HG03139 (cell line): ENCODE results near the gene MVK.

Experiments used
- ATAC-seq: cut with Tn5 transposase; IDR thresholded peaks from one replicate; pipeline ENCODE4 v1.9.1; 2021; ENCODE audit not compliant: unreplicated experiment

The MVK gene

DNA sequence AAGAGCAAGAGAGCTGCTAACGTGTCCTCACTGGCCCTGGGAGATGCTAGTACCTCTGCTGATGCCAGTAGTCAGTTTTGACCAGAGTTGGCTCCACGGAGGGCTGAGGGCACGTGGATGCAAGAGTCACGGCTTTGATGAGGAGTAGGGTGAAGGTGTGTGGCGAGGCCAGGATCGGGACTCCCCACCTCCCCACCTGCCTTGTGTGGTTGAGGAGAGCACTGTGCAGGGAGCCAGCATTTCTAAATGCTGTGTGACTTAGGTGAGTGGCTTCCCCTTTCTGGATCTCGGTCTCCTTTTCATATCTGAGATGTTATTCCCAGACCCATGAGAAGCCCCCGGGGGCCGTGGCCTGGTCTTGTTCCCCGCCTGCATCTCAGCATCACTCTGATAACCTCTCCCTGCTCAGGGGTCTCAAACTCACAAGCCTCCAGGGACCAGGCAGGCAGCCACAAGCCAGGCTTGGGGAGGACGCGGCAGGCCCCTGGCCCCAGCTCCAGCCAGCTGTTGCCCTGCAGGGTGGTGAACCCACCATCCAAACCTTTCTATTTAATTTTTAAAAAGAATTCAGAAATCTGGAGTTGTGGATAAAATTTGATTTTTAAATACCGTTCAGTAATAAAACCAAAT is 32.1 kb downstream of the MVK start:
- ATAC-seq = no peak

DNA sequence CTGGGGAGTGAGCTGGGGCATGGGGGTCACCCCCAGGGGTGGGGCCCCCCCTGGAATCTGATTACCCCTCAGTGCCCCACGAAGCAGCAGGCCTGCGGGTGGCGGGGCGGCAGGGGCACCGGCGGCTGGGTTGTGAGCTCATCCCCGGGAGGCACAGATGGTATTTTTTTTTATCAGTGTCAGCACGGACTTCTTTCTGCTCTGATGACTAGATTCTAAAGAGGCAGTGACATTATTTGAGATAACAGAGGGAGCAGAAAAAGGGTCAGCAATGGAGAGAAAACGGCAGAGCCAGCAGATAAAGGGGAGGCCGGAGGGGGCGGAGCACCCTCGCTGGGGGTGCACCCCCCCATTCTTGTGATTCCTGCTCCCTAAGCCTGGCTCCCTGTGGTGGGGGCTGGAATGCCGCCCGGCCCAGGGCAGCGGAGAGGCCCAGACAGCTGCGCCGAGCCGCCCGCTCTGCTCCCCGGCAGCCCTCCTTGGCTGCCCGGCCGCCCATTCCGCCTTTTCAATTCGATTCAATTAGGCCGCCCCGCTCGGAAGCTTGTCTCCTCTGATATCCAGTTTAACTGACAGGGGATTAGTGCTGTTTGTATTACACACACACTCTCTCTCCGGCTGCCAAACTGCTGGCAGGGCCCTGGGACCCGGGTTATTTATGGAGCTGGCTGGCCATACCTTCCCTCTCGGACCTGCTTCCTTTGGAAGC is 32.9 kb downstream of the MVK start:
- ATAC-seq = no peak

DNA sequence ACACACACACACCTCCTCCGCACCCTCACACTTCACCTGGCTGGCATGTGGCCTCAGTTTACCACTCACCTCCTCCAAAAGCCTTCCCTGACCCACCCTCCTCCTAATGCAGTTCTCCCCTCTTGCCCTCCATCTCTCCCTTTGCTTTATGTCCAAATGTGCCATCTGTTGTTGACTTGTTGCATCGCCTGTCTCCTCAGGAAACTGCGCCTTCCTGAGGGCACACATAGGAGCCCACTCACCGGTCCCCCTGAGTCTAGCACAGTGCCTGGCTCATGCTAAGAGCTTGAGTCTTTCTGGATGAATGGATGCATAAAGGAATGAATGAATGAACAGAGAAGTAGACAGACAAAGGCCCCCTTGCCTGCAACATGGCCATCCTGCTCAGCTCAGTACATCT is 34.0 kb downstream of the MVK start:
- no peak for ATAC-seq

DNA sequence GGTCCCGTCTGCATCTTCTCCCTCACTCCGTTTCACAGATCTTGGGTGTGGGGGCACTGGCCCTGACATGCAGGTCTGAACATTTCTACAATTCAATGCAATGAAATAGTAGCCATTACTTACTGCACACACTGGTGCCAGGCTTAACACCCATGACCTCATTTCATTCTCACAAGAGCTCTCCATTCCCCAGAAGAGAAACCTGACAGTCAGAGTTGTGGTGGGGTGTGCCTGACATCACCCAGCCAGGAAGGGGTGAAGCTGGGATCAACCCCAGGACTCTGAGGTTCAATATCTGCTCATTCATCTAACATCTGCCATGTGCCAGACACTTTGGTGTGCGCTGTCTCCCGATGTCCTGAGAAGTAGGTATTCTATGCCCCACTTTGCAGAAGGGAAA is 34.7 kb downstream of the MVK start:
- no peak for ATAC-seq

DNA sequence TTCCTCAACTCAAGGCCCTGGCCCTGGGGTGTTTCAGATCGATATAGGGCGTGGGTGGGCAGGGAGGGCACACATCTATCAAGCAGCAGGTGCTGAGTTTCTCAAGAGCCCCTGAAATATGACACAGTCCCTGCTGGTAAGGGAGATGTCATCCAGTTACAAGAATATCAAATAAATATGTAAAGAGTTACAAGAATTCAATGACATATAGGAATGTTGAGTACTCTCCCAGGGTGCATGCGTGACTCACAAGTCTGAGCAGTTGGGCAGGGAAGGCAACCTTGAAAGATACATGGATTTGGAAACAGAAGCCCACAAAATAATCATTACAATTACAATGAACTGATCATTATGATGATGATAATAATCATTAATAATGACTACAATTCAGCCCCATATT is 35.2 kb downstream of the MVK start:
- no peak for ATAC-seq

DNA sequence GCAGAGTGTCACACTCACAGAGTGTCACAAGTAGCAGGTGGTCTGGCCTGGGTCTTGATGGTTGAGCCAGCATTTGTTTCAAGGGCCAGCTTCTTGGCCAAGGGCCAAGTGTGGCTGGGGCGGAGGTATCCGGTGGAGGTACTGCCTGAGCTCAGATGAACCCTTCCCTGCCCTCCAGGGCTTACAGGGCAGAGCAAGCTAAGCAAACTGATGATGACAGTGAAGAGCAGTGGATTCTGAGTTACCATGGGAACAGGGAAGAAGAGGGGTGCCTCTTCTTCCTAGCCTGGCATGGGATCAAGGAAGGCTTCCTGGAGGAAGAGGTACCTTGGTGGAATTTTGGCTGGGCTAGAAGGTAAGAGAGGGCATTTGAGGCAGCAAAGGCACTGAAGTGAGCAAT is 35.7 kb downstream of the MVK start:
- no peak for ATAC-seq

DNA sequence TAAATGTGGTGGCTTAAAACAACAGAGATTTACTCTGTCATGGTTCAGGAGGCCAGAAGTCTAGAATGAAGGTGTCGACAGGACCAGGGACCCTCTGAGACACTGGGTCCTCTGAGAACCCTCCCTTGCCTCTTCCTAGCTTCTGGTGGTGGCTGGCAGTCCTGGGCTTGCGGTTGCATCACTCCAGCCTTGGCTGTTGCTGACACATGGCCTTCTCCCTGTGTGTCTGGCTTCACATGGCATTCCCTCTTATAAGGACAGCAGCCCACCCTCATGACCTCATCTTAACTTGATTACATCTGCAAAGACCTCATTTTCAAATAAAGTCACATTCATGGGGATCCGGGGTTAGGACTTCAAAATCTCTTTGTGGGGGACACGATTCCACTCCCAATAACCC is 36.9 kb downstream of the MVK start:
- ATAC-seq = no peak

DNA sequence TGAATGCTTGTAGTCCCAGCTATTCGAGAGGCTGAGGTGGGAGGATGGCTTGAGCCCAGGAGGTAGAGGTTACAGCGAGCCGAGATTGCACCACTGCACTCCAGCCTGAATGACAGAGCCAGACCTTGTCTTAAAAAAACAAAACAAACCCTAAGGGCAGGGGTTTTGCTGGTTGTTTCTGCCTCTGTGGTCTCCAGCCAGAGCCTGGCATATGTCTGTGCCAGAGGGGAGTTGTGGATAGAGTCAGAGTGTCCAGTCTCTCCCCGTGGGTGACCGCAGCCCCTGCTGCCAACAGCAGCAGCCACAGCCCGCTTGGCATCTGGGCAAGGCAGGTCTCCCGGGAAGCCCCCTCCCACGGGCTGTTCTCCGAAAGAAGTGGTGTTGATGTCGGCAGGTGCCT is 37.6 kb downstream of the MVK start:
- no peak for ATAC-seq

DNA sequence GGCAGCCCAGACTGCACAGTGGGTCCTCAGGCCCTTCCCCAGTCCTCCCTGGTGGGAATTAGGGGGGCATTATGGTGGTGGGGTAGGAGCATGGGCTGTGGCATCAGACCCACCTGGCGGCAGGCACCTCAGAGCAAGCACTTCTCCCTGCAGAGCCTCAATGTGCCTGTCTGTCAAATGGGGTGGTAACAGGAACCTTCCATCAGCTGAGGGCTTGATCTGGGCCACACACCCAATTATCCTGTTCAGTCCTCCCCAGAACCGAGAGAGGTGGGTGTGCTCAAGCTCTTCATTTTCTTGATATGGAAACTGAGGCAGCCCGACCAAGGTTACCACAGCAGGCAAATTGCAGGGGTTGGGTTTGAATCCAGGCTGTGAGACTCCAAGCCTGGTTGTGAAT is 38.4 kb downstream of the MVK start:
- no peak for ATAC-seq

DNA sequence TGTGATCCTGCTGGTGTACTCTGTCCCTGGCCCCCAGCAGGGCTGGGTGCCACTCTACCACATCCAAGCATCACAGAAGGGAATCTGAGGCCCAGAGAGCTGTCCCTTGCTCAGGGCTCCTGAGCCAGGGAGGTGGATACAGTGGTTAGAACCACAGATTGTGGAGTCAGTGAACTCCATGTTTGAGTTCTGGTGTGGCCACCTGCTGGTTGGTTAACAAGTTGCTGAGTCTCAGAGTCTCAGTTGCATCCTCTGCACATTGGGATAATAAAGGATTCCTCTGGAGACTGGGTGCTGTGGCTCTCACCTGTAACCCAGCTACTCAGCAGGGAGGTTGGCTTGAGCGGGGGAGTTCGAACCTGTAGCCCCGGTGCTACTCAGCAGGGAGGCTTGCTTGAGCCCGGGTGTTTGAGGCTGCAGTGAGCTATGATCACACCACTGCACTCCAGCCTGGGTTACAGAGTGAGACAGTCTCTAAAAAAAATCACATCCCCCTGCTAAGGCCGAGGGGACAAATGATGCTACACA is 39.4 kb downstream of the MVK start:
- ATAC-seq = no peak

DNA sequence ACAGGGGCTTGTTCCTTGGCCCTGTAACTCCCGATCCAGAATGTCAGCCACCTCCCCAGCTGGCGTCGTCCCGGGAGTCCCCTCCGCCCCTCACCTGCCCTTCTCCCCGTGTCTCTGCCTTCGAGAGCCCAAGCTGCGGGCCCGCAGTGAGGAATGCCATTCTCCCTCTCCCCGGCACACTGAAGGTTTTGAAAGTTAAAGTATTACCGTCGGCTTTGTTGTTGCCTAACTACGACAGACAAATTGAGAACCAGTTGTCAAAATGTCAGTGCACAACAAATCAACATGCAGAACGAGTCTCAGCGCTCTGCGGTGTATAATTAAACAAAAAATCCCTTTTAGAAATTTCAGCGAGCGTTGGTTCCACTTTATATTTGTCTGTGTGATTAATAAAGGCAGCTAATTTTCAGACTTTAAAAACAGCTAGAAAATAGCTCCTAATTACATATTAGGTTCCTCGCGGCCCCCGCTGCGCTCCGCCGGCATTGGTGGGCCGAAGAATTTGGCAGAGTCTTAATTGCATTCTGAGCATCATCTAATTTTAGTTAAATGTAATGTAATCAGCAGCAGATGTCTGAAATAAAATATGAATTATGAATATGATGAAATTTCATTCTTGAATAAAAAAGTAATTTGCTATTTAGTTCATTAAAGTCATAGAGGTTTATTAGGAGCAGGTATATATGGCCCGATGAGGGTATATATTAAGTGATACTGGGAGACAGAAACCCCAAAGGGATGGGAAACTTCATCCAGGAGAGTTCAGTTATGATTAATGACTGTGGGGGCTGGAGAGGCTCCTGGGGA is 40.3 kb downstream of the MVK start:
- ATAC-seq = no peak

DNA sequence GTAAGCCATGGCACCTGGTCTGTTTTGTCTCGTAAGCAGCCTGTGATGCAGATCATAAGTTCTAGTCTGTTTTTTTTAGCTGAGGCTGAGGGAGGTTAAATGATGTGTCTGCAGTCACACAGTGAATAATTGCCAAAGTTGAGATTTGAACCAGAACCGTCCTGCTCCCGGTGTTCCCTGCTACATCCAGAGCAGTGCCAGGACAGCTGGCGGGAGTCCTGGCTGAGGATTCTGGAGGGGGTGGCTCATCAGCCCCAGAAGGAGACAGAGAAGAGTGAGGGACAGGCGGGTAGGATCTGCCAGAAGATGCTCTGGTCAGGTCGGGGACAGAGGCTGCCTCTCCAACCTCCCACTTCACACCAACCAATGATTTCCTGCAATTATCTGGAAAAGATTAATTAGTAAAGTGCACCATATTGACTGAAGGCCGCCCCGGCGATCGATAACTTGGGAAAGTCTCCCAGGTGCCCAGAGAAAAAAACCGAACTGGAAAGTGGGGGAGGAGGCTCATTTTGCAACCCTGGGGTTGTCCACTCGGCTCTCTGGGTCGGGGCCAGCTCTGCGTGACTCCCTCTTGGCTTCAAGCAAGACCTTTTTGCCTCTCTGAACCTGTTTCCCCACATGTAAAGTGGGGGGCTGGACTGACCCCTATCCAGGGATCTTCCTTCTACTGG is 42.1 kb downstream of the MVK start:
- no peak for ATAC-seq

DNA sequence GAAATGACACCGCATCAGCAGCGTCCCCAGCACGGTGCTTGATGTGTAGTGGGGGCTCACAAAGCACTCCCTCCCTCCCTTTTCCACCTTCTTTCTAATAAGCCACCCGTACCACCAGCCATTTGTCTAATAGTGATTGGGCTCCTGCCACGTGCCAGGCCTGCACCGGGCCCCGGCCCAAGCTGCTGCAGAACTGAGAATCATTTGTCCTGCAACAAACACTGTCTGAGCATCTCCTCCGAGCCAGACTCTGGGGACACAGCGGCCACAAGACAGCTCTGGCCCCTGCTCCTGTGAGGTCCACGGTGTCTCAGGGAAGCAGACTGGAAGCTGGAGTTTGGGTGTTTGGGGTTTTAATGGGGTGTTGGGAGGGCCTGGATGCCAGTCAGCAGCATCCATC is 43.9 kb downstream of the MVK start:
- ATAC-seq = no peak

DNA sequence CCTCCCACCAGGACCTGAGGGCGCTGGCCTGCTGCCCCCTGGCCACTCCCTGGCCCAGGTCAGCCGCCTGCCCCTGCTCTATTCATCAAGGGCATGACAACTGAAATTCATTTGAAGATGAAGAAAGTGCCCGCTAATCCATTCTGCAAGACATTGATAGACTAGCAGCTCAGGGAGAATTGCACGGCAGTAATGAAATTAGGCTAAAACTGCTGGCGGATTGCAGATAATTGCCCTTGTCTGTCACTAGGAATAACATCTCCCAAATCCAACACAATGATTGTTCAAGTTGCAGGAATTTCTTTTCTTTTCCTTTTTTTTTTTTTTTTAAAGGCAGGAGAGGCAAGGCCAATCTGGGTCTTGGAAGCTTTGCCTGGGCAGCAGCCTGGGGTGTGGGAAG is 44.5 kb downstream of the MVK start:
- ATAC-seq = no peak

DNA sequence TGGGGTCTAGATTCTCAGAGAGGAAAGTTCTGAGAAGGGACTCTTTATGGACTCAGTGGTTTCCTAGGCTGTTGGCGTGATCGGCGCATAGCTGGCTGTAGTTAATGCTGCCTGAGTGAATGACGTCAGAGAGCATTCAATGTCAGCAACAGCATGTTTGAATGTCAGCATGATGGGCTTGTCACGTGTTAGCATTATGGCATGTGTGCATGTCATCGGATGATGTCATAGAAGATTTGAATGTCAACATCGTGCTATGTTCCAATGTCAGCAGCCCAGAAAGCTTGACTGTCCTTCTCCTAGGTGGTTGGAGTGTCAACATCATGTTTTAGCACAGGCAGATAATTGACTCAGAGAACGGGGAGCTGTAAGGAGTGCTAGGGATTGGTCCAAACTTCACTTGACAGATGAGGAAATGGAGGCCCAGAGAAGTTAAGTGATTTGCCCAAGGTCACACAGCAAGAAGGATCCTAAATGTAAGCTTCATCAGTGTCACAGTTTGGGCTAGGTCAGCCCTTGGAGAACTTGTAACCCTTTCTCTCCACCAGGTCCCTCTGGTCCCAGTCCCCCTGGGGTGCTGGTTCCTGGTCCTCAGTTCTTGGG is 45.5 kb downstream of the MVK start:
- ATAC-seq = no peak

DNA sequence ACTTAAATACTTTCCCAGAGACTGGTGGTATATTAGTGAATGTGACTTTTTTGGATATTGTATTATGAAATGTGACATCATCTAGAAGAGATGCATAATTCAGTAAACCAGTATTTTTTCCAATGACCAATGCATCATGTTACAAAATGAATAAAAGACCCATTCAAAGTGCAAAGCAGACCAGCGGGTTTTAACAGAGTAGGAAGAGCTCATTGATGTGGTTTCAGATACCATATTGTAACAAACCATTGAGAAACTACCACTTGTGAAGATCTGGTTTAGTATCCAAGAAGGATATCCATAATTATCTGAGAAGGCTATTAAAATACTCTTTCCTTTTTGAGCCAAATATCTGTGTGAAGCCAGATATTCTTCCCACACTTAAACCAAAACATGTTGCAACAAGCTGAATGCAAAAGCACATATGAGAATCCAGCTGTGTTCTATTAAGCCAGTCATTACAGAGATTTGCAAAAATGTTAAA is 47.7 kb downstream of the MVK start:
- ATAC-seq = no peak

DNA sequence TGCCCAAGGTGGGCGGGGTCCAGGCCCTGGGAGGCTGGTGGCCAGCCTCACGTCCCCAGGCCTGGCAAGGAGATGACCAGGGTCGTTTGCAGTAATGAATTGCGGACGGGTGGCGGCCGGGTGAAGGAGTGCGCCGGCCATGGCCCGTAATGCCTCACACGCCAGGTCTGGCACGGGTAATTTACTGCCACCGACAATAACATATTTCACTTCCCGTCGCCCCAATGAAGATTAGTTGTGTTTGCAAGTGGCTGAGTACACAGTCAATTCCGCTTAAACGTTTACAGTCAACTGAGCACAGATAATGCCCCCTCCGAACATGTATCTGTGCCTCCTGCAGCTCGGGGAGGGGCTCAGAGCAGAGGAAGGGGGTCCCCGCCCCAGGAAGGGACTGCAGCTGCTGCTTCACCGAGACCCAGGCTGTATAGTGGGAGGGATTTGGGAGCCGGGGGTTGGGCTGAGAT is 48.3 kb downstream of the MVK start:
- no peak for ATAC-seq

DNA sequence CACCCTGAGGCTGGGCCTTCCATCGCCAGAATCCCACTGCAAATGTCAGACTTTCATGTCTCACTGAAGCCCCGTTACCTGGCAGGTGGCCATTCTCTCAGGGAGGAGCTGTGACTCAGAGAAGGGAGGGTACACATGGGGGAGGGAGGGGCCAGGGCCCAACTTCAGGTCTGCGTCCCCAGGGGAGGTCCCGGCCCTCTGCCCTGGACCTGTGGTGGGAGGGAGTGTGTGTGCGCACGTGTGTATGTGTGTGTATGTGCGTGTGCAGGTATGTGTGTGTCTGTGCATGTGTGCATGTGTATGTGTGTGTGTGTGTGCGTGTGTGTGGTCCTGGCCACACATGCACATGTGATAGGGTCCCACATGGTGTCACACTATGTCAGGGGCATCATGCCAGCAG is 50.9 kb downstream of the MVK start:
- ATAC-seq = no peak

DNA sequence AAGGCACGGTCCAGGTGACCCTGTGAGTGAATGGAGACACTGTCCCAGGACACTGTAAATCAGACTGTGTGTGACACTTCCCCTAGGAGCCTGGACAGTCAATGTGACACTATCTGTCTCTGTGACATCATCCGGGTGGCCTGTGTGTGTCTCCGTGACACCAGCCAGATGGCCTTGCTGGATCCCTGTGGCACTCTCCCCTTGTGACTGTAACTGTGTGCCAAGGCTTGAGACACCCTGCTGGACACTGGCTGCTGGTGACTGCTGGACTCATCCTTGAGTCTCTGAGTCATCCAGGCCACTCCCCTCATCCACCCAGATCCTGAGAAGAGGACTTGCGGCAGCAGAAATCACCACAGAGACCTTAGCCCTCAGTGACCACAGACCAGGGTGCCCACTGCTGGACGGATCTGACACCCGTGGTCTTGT is 51.6 kb downstream of the MVK start:
- no peak for ATAC-seq

DNA sequence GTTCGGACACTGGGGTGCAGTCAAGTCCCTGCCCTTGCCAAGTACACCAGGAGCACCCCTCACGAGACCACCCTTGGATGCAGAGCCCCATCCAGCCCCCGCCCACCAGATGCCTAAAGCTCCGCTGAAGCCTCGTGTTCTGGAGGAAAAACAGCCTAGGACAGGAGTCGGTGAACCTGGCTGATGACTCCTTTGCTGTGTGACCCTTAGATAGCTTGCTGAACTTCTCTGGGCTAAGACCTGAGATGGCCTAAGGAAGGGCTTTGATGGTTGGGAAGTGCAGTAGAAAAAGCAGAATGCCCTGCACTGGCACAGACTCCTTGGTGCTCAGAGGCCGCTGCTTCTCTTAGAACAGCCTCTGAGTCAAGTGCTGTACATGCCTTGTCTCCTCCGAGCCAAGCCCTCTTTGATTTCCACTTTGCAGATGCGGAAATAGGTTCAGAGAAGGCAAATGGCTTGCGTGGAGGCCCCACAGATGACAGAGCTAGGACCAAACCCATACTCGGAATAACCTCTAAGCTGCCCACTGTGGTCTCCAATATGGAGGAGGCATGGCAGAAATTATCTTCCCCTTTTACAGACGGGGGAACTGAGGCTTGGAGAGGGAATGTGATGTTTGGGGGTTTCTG is 52.3 kb downstream of the MVK start:
- no peak for ATAC-seq
